ENCODE measurements around the gene JTB. TPM values are rescaled to one million over a fixed set of nuclear protein-coding genes. Genes with fewer than 3 reads are reported as not detected.

The JTB gene
- polyA plus RNA-seq, 1 of the 3 experiments (the other 2 are of a cell fraction) = 118 TPM

DNA sequence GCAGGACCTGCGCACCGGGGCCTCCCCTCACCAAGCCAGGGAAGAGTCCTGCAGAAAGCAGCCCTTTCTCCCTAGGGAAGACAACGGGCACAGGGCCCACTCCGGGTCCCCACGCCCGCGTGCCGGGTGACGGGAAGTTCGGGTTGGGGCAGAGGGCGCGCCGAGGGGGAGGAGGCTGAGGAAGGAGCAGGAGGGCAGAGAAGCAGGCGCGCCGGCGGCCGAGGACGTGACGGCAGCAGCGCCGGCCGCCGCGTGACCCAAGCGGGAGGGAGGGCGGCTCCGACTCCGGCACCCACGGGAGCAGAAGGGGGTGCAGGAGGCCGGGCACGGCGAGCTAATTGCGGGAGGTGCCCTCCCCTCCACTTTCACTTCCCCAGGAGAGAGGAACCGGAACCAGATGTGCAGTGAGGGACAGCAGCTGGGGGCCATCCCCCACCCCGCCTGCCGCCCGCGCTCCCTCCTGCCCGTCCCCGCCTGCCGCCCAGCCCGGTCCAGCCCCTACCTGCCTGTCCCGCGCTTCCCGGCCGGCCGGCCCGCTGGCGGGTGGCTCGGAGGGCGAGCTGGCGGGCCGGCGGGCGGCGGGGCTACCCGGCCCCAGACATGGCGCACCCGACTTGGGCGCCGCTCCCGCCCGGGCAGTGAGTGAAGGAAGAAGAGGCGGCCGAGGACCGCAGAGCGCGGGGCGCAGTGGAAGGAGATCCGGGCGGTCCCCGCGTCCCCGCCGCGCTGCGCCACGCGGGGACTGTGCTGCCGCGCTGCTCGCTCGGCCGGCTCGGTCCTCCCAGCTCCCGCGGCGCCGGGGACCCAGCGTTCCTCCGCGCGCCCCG is 31.5 kb downstream of the JTB start:
- Histone ChIP-seq H2AFZ (ENCODE audit: low read depth) (peak overlapping the region; percentile 44; the same call in 1 of the 2 replicates), H3K9ac (peak overlapping the region; percentile 80), H4K20me1 (ENCODE audit: insufficient read depth) (no peaks in the 10 kb centered on the region), H3K9me3 (no peaks in the 10 kb centered on the region), H3K79me2 (ENCODE audit: insufficient read depth) (peaks cover 30% of the 10 kb centered on the region), H3K27ac (ENCODE audit: low read depth in 2 of 2, low read length in 1 of 2) (peak overlapping the region; percentile 60 to 89), H3K9me2 (no peaks in the 10 kb centered on the region), H3K4me2 (peak overlapping the region; percentile 95), H3F3A (replicated peaks; ENCODE audit: insufficient read depth) (peaks cover 8% of the 10 kb centered on the region), H3K4me3 (ENCODE audit: low read depth in 2 of 2, low read length in 1 of 2) (peak overlapping the region; percentile 85 to 91), H3K27me3 (ENCODE audit: insufficient read depth) (no peaks in the 10 kb centered on the region), H3K4me1 (ENCODE audit: control insufficient read depth in 1 of 2, insufficient read depth in 2 of 2, low read depth in 1 of 2, low read length in 1 of 2) (peaks cover 3 to 17% of the 10 kb centered on the region in 2 experiments; a peak in 2 of 4 replicates), H3K36me3 (replicated peaks in 1 of 2; ENCODE audit: control insufficient read depth in 1 of 2, insufficient read depth in 2 of 2, low read length in 1 of 2) (peaks cover 16 to 50% of the 10 kb centered on the region in 2 experiments)
- no peak for TF ChIP-seq TCF12 (IDR thresholded peaks at IDR 0.05)
- TF ChIP-seq POLR2AphosphoS5 (IDR thresholded peaks at IDR 0.05; ENCODE audit: low read depth, low read length) = no peak
- TF ChIP-seq, protein P1, sequence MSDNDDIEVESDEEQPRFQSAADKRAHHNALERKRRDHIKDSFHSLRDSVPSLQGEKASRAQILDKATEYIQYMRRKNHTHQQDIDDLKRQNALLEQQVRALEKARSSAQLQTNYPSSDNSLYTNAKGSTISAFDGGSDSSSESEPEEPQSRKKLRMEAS (IDR thresholded peaks at IDR 0.05; ENCODE audit: low read depth) = no peak; the same call in 1 of the 2 replicates
- peak; percentile 75 for TF ChIP-seq USF1 (IDR thresholded peaks at IDR 0.05; ENCODE audit: borderline replicate concordance, low read depth)
- TF ChIP-seq GATA2 (CRISPR knock-in tag; IDR thresholded peaks at IDR 0.05) = no peak
- TF ChIP-seq RFX5 (IDR thresholded peaks at IDR 0.05; ENCODE audit: low read length) = no peak
- 0 out of 2 replicates have a peak, but pooled peaks have one; percentile 31 for TF ChIP-seq SIN3A (IDR thresholded peaks at IDR 0.05; ENCODE audit: borderline replicate concordance, low read depth, low read length)
- no peak for TF ChIP-seq NRF1 (IDR thresholded peaks at IDR 0.05; ENCODE audit: low read depth, low read length)
- no peak for TF ChIP-seq JUND (IDR thresholded peaks at IDR 0.05)
- TF ChIP-seq TEAD4 (IDR thresholded peaks at IDR 0.05; ENCODE audit: borderline replicate concordance, insufficient read depth) = no peak
- TF ChIP-seq MXI1 (IDR thresholded peaks at IDR 0.05; ENCODE audit: low read depth, low read length) = peak; percentile 79
- no peak for TF ChIP-seq RCOR1 (IDR thresholded peaks at IDR 0.05; ENCODE audit: low read length)
- TF ChIP-seq GABPA (IDR thresholded peaks at IDR 0.05; ENCODE audit: low read depth) = peak; percentile 57
- under 1% methylated on average over 37 of the region's 95 CpGs for WGBS (ENCODE audit: low lambda C conversion rate)
- DNase-seq = peak; percentile 88
- POLR2A ChIA-PET = interaction anchor here (0.6 to 1.9 kb wide), 9 partner anchors 9 to 68 kb away, joined by 3 to 9 read pairs (median 4); partner anchors contain the start of genes CREB3L4, CRTC2, RPS27 and SLC39A1
- CTCF ChIA-PET = interaction anchor here (0.7 to 5.1 kb wide), 43 partner anchors 8 to 203 kb away, joined by 3 to 51 read pairs (median 4); partner anchors contain the start of genes CREB3L4, CRTC2, GATAD2B and JTB

DNA sequence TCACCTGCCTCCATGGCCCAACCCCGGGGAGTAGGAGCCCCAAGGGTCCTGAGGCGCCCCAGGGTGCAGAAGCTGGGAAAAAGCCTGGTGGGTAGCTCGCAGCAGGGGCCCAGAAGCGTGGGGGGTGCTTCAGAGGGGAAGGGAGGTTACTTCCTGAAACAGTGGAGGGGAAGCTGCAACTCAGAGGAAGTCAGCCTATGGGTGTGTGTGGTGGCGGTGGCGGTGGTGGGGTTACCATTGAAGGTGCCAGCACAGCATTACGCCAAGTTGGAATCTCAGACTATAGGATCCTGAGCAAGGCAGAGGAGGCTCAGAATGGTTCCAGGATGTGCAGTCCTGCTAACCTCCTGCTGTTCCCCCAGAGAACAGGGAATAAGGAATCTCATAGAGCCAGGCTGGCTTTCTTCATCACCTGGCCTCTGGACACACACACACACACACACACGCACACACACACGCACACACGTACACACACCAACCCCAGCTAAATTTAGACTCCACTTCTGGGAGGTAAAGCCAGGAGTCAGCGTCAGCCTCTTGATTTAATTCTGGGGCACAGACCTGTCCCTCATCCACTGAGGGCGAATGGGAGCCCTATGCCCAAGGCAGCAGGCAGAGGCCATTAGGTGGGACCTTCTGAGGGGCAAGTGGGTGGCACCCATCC is 32.2 kb downstream of the JTB start:
- Histone ChIP-seq H2AFZ (ENCODE audit: low read depth) (peak overlapping the region; percentile 44), H3K9me2 (no peaks in the 10 kb centered on the region), H3K4me1 (ENCODE audit: control insufficient read depth in 1 of 2, insufficient read depth in 2 of 2, low read depth in 1 of 2, low read length in 1 of 2) (peaks cover 3 to 17% of the 10 kb centered on the region in 2 experiments; a peak in 2 of 4 replicates), H3K9ac (peak overlapping the region; percentile 80), H3F3A (replicated peaks; ENCODE audit: insufficient read depth) (peaks cover 7% of the 10 kb centered on the region), H4K20me1 (ENCODE audit: insufficient read depth) (no peaks in the 10 kb centered on the region), H3K27me3 (ENCODE audit: insufficient read depth) (no peaks in the 10 kb centered on the region), H3K27ac (ENCODE audit: low read depth in 2 of 2, low read length in 1 of 2) (peak overlapping the region; percentile 60 to 89), H3K4me3 (ENCODE audit: low read depth in 2 of 2, low read length in 1 of 2) (peak overlapping the region; percentile 85 to 91), H3K36me3 (replicated peaks in 1 of 2; ENCODE audit: control insufficient read depth in 1 of 2, insufficient read depth in 2 of 2, low read length in 1 of 2) (peaks cover 10 to 50% of the 10 kb centered on the region in 2 experiments), H3K9me3 (no peaks in the 10 kb centered on the region), H3K79me2 (ENCODE audit: insufficient read depth) (peaks cover 30% of the 10 kb centered on the region), H3K4me2 (peak overlapping the region; percentile 95)
- no peak for TF ChIP-seq NFIC (IDR thresholded peaks at IDR 0.05; ENCODE audit: borderline replicate concordance)
- ChIA-PET CTCF (interaction anchor here (0.7 to 5.1 kb wide), 24 partner anchors 11 to 151 kb away, joined by 3 to 51 read pairs (median 7); partner anchors contain the start of genes CREB3L4, CRTC2, GATAD2B and JTB), POLR2A (interaction anchor here (0.6 to 1.9 kb wide), 3 partner anchors 45 to 67 kb away, joined by 3 to 9 read pairs (median 3); partner anchors contain the start of gene RPS27)
- 63% methylated on average over 9 of the region's 12 CpGs for WGBS (ENCODE audit: low lambda C conversion rate)
- DNase-seq = peak; percentile 49
